PC-3 (cell line): ENCODE measurements around the gene FAM163B. TPM values are rescaled to one million over a fixed set of nuclear protein-coding genes. Genes with fewer than 3 reads are reported as not detected.

Source experiments
- ATAC-seq: fragments of 200-7000 bp; cut with Tn5 transposase; 2 replicates; pipeline ENCODE4 v1.9.1; 2020; ENCODE audit warnings: mild to moderate bottlenecking, moderate library complexity
- BruUV-seq: library from RNA; stranded (reverse); fragments of 400-500 nt; replicated peaks from 2 replicates; lab custom pipeline; 2021; lab: Mats Ljungman, UMichigan
- CTCF ChIA-PET: fragments of 300-600 bp; sonication (Branson Sonifier 250); formaldehyde crosslinking; loops from one replicate; lab custom pipeline; 2022; ENCODE audit warnings: antibody characterized with exemption; lab: Charles Lee
- POLR2A ChIA-PET: fragments of 300-600 bp; sonication (Branson Sonifier 250); formaldehyde crosslinking; loops from one replicate; lab custom pipeline; 2022; ENCODE audit warnings: antibody characterized with exemption; ENCODE audit not compliant: unreplicated experiment; lab: Charles Lee
- DNase-seq: peaks from one replicate; pipeline ENCODE4 v3.0.0-alpha.2; 2015
- H2AFZ ChIP-seq: fragments of 300-600 bp; sonication (generic); 2 replicates; pipeline ENCODE4 v1.6.0; 2016; ENCODE audit warnings: antibody characterized with exemption, low read length
- H3F3A ChIP-seq: fragments of 300-600 bp; sonication (generic); one replicate; pipeline ENCODE4 v1.6.0; 2017; ENCODE audit warnings: antibody characterized with exemption, low read length, control low read depth, mild to moderate bottlenecking; ENCODE audit not compliant: unreplicated experiment
- H3K27ac ChIP-seq: fragments of 300-600 bp; sonication (generic); 2 replicates; pipeline ENCODE4 v1.5.1; 2016; ENCODE audit warnings: mild to moderate bottlenecking, low read length
- H3K27me3 ChIP-seq: fragments of 300-600 bp; sonication (generic); 2 replicates; pipeline ENCODE4 v1.6.1; 2016; ENCODE audit warnings: low read length, mixed read lengths
- H3K36me3 ChIP-seq: fragments of 300-600 bp; sonication (generic); 2 replicates; pipeline ENCODE4 v1.6.1; 2016; ENCODE audit warnings: low read depth, mixed run types, low read length, mixed read lengths
- H3K4me1 ChIP-seq: fragments of 300-600 bp; sonication (generic); 2 replicates; pipeline ENCODE4 v1.5.1; 2016; ENCODE audit warnings: low read length; ENCODE audit not compliant: insufficient read depth
- H3K4me2 ChIP-seq: fragments of 300-600 bp; sonication (generic); 2 replicates; pipeline ENCODE4 v1.6.0; 2016; ENCODE audit warnings: low read length
- H3K4me3 ChIP-seq: fragments of 300-600 bp; sonication (generic); 2 replicates; pipeline ENCODE4 v1.5.1; 2016; ENCODE audit warnings: mild to moderate bottlenecking, low read length, mixed read lengths
- H3K79me2 ChIP-seq: fragments of 300-600 bp; sonication (generic); 2 replicates; pipeline ENCODE4 v1.6.1; 2017; ENCODE audit warnings: low read length, mixed read lengths
- H3K9ac ChIP-seq: fragments of 300-600 bp; sonication (generic); 2 replicates; pipeline ENCODE4 v1.6.0; 2016; ENCODE audit warnings: mild to moderate bottlenecking, low read length
- H3K9me2 ChIP-seq: fragments of 300-600 bp; sonication (generic); replicated peaks from 2 replicates; pipeline ENCODE4 v1.6.1; 2016; ENCODE audit warnings: mixed run types, low read length, mixed read lengths
- H3K9me3 ChIP-seq: fragments of 300-600 bp; sonication (generic); 2 replicates; pipeline ENCODE4 v1.6.1; 2016; ENCODE audit warnings: low read length, mixed read lengths
- H4K20me1 ChIP-seq: fragments of 300-600 bp; sonication (generic); 2 replicates; pipeline ENCODE4 v1.6.1; 2016; ENCODE audit warnings: low read length, mixed read lengths
- CTCF ChIP-seq: fragments of 300-600 bp; sonication (generic); conservative IDR thresholded peaks from 2 replicates; pipeline ENCODE4 v1.5.1; 2017; ENCODE audit warnings: antibody characterized with exemption, low read depth, mild to moderate bottlenecking, low read length
- EZH2 ChIP-seq: fragments of 300-600 bp; sonication (generic); IDR thresholded peaks from one replicate; pipeline ENCODE4 v1.6.1; 2017; ENCODE audit warnings: antibody characterized with exemption, mild to moderate bottlenecking, low read length; ENCODE audit not compliant: unreplicated experiment
- EZH2phosphoT487 ChIP-seq: fragments of 300-600 bp; sonication (generic); IDR thresholded peaks from 2 replicates; pipeline ENCODE4 v1.6.1; 2018; ENCODE audit warnings: mild to moderate bottlenecking, antibody characterized with exemption, low read length, borderline replicate concordance
- intact Hi-C: fragments of 100-400 bp; cut with micrococcal nuclease; formaldehyde crosslinking; loops from 2 replicates; pipeline ENCODE4 v1.9.0; 2023
- total RNA-seq: library from RNA; depleted of rRNA; stranded (reverse); fragments of >200 nt; gene quantifications from 2 replicates; pipeline ENCODE4 v1.2.3, GENCODE V29; 2014

FAM163B gene
- total RNA-seq, 1 experiment from 2014 or later, result not detected

GRCh38 chr9:133638076-133638475 lies 28.9 kb upstream of the FAM163B start:
- no peaks in the 10 kb centered on the region for H3F3A ChIP-seq
- no peaks in the 10 kb centered on the region for H4K20me1 ChIP-seq
- no peak overlapping the region for H2AFZ ChIP-seq
- H3K27ac ChIP-seq, result no peak overlapping the region
- DNase-seq (no peak), ATAC-seq (no peak)
- no peak overlapping the region for H3K9ac ChIP-seq
- H3K9me2 ChIP-seq, result no peaks in the 10 kb centered on the region
- POLR2A ChIA-PET, result no interaction called here
- no peaks in the 10 kb centered on the region for H3K9me3 ChIP-seq
- no peak overlapping the region for H3K4me2 ChIP-seq
- no peaks in the 10 kb centered on the region for H3K79me2 ChIP-seq
- BruUV-seq, result no TSS peak
- H3K36me3 ChIP-seq, result no peaks in the 10 kb centered on the region
- no peaks in the 10 kb centered on the region for H3K4me1 ChIP-seq
- H3K4me3 ChIP-seq, result no peak overlapping the region
- intact Hi-C loops, result no loop called here
- H3K27me3 ChIP-seq, result 0 out of 2 replicates have a peak, but pooled peaks cover 4% of the 10 kb centered on the region
- CTCF ChIA-PET, result no interaction called here
- TF ChIP-seq EZH2 (no peak), CTCF (no peak), EZH2phosphoT487 (no peak)

- DNase-seq, result no peak
- H3K27me3 ChIP-seq, result 0 out of 2 replicates have a peak, but pooled peaks cover 4% of the 10 kb centered on the region
- no peak overlapping the region for H3K4me2 ChIP-seq
- H3K4me3 ChIP-seq, result no peak overlapping the region
- no peaks in the 10 kb centered on the region for H3K9me3 ChIP-seq
- H3K9ac ChIP-seq, result no peak overlapping the region
- no TSS peak for BruUV-seq
- no peaks in the 10 kb centered on the region for H3K4me1 ChIP-seq
- no peaks in the 10 kb centered on the region for H3K36me3 ChIP-seq
- no peak overlapping the region for H2AFZ ChIP-seq
- POLR2A ChIA-PET, result no interaction called here
- ATAC-seq, result no peak
- no peak for TF ChIP-seq EZH2phosphoT487
- H4K20me1 ChIP-seq, result no peaks in the 10 kb centered on the region
- CTCF ChIA-PET, result no interaction called here
- no peak overlapping the region for H3K27ac ChIP-seq
- H3K79me2 ChIP-seq, result no peaks in the 10 kb centered on the region
- H3F3A ChIP-seq, result no peaks in the 10 kb centered on the region
- no peaks in the 10 kb centered on the region for H3K9me2 ChIP-seq
- intact Hi-C loops, result no loop called here
These were observed 28.4 kb upstream of the FAM163B start for GRCh38 chr9:133637451-133638055.

- H4K20me1 ChIP-seq, result no peaks in the 10 kb centered on the region
- no peaks in the 10 kb centered on the region for H3K9me2 ChIP-seq
- no peak overlapping the region for H3K27ac ChIP-seq
- H3K27me3 ChIP-seq, result 0 out of 2 replicates have a peak, but pooled peaks cover 4% of the 10 kb centered on the region
- H2AFZ ChIP-seq, result no peak overlapping the region
- H3K79me2 ChIP-seq, result no peaks in the 10 kb centered on the region
- POLR2A ChIA-PET, result no interaction called here
- intact Hi-C loops, result no loop called here
- no peaks in the 10 kb centered on the region for H3F3A ChIP-seq
- H3K4me1 ChIP-seq, result no peaks in the 10 kb centered on the region
- DNase-seq (no peak), ATAC-seq (no peak)
- H3K36me3 ChIP-seq, result no peaks in the 10 kb centered on the region
- TF ChIP-seq EZH2phosphoT487, result no peak
- no peak for TF ChIP-seq CTCF
- no peak for TF ChIP-seq EZH2
- H3K9ac ChIP-seq, result no peak overlapping the region
- H3K9me3 ChIP-seq, result no peaks in the 10 kb centered on the region
- no peak overlapping the region for H3K4me3 ChIP-seq
- BruUV-seq, result no TSS peak
- no peak overlapping the region for H3K4me2 ChIP-seq
- CTCF ChIA-PET, result no interaction called here
These were observed 27.7 kb upstream of the FAM163B start for GRCh38 chr9:133636902-133637301.
